H9 (cell line): ENCODE results near the gene THBS4. TPM values are rescaled to one million over a fixed set of nuclear protein-coding genes. Genes with fewer than 3 reads are reported as not detected.

Experiments
- DNase-seq: peaks from one replicate; pipeline ENCODE4 v3.0.0-alpha.2; 2017
- H2AFZ ChIP-seq: one replicate; pipeline ENCODE4 v1.6.1; 2013; ENCODE audit warnings: mild to moderate bottlenecking, low read length, control low read depth, moderate library complexity
- H2AK5ac ChIP-seq: 2 replicates; pipeline ENCODE4 v1.6.1; 2013; ENCODE audit warnings: low read length, control low read depth, mixed read lengths; ENCODE audit not compliant: insufficient read length
- H2BK120ac ChIP-seq: one replicate; pipeline ENCODE4 v1.6.1; 2013; ENCODE audit warnings: low read depth, mild to moderate bottlenecking, low read length, control low read depth, inconsistent platforms; ENCODE audit not compliant: poor library complexity, severe bottlenecking
- H2BK12ac ChIP-seq: 2 replicates; pipeline ENCODE4 v1.6.1; 2013; ENCODE audit warnings: low read length, control low read depth, mixed read lengths, low read depth; ENCODE audit not compliant: insufficient read length
- H2BK15ac ChIP-seq: 2 replicates; pipeline ENCODE4 v1.6.1; 2013; ENCODE audit warnings: low read depth, low read length, control low read depth
- H2BK20ac ChIP-seq: one replicate; pipeline ENCODE4 v1.6.1; 2013; ENCODE audit warnings: low read depth, mild to moderate bottlenecking, low read length, control low read depth, inconsistent platforms; ENCODE audit not compliant: poor library complexity, severe bottlenecking
- H2BK5ac ChIP-seq: 2 replicates; pipeline ENCODE4 v1.6.1; 2013; ENCODE audit warnings: low read length, control low read depth, mixed read lengths; ENCODE audit not compliant: insufficient read length
- H3K14ac ChIP-seq: 2 replicates; pipeline ENCODE4 v1.6.1; 2013; ENCODE audit warnings: low read length, control low read depth; ENCODE audit not compliant: insufficient read depth
- H3K18ac ChIP-seq: 2 replicates; pipeline ENCODE4 v1.6.1; 2013; ENCODE audit warnings: low read depth, mild to moderate bottlenecking, mixed read lengths, low read length, control low read depth; ENCODE audit not compliant: insufficient read length
- H3K23ac ChIP-seq: 2 replicates; pipeline ENCODE4 v1.6.1; 2013; ENCODE audit warnings: low read length, control low read depth, mixed read lengths, low read depth; ENCODE audit not compliant: insufficient read length
- H3K23me2 ChIP-seq: 2 replicates; pipeline ENCODE4 v1.6.1; 2013; ENCODE audit warnings: low read depth, mild to moderate bottlenecking, mixed read lengths, low read length, control low read depth; ENCODE audit not compliant: insufficient read length, poor library complexity, severe bottlenecking
- H3K27ac ChIP-seq: 2 replicates; pipeline ENCODE4 v1.5.1; 2013; ENCODE audit warnings: low read length, control low read depth, mixed read lengths, low read depth; ENCODE audit not compliant: insufficient read length
- H3K27me3 ChIP-seq: 2 replicates; pipeline ENCODE4 v1.6.1; 2013; ENCODE audit warnings: low read length, control low read depth, inconsistent platforms; ENCODE audit not compliant: insufficient read depth
- H3K4ac ChIP-seq: 2 replicates; pipeline ENCODE4 v1.6.1; 2013; ENCODE audit warnings: low read depth, mild to moderate bottlenecking, control low read depth, inconsistent platforms, low read length, moderate library complexity
- H3K4me1 ChIP-seq: 2 replicates; pipeline ENCODE4 v1.6.1; 2013; ENCODE audit warnings: low read length, control low read depth, inconsistent platforms; ENCODE audit not compliant: insufficient read depth
- H3K4me2 ChIP-seq: 2 replicates; pipeline ENCODE4 v1.6.1; 2013; ENCODE audit warnings: low read length, control low read depth, mixed read lengths; ENCODE audit not compliant: insufficient read length, insufficient read depth
- H3K56ac ChIP-seq: 2 replicates; pipeline ENCODE4 v1.6.1; 2013; ENCODE audit warnings: low read depth, mild to moderate bottlenecking, mixed read lengths, low read length, control low read depth; ENCODE audit not compliant: insufficient read length
- H3K79me1 ChIP-seq: 2 replicates; pipeline ENCODE4 v1.6.1; 2013; ENCODE audit warnings: low read depth, mild to moderate bottlenecking, moderate library complexity, low read length, control low read depth, inconsistent platforms; ENCODE audit not compliant: insufficient read depth, poor library complexity, severe bottlenecking
- H3K79me2 ChIP-seq: 2 replicates; pipeline ENCODE4 v1.6.1; 2013; ENCODE audit warnings: low read length, control low read depth, inconsistent platforms; ENCODE audit not compliant: insufficient read depth
- H3K9ac ChIP-seq: 2 replicates; pipeline ENCODE4 v1.6.1; 2013; ENCODE audit warnings: low read length, control low read depth, mixed read lengths; ENCODE audit not compliant: insufficient read length; ENCODE audit errors: extremely low read depth
- H3K9me3 ChIP-seq: one replicate; pipeline ENCODE4 v1.6.1; 2013; ENCODE audit warnings: low read depth, low read length, inconsistent platforms; ENCODE audit not compliant: control insufficient read depth
- H3T11ph ChIP-seq: one replicate; pipeline ENCODE4 v1.6.1; 2013; ENCODE audit warnings: mild to moderate bottlenecking, low read length, control low read depth, inconsistent platforms
- H4K20me1 ChIP-seq: one replicate; pipeline ENCODE4 v1.6.1; 2013; ENCODE audit not compliant: control insufficient read depth, insufficient read length, insufficient read depth
- H4K5ac ChIP-seq: 2 replicates; pipeline ENCODE4 v1.6.1; 2013; ENCODE audit warnings: low read depth, mild to moderate bottlenecking, mixed read lengths, low read length, control low read depth; ENCODE audit not compliant: insufficient read length
- H4K8ac ChIP-seq: replicated peaks from 2 replicates; pipeline ENCODE4 v1.6.1; 2013; ENCODE audit warnings: low read length, control low read depth, mixed read lengths, low read depth; ENCODE audit not compliant: insufficient read length
- H4K91ac ChIP-seq: 2 replicates; pipeline ENCODE4 v1.6.1; 2013; ENCODE audit warnings: low read depth, mild to moderate bottlenecking, moderate library complexity, mixed read lengths, low read length, control low read depth; ENCODE audit not compliant: insufficient read length
- H3K27ac Mint-ChIP-seq, 3 experiments: 2 replicates in 2 of 3; 3 replicates in 1 of 3; pipeline ENCODE4 v1.8.0; 2020 to 2021; ENCODE audit warnings: mixed read lengths in 3 of 3, mild to moderate bottlenecking in 1 of 3, moderate library complexity in 1 of 3
- H3K27me3 Mint-ChIP-seq: 2 replicates; pipeline ENCODE4 v1.8.0; 2021; ENCODE audit warnings: low read depth, mild to moderate bottlenecking, moderate library complexity, mixed read lengths
- H3K36me3 Mint-ChIP-seq, 3 experiments: 2 replicates in 2 of 3; 3 replicates in 1 of 3; pipeline ENCODE4 v1.8.0; 2020 to 2021; ENCODE audit warnings: low read depth in 3 of 3, mixed read lengths in 3 of 3; ENCODE audit not compliant: insufficient read depth in 1 of 3
- H3K4me1 Mint-ChIP-seq, 2 experiments: 2 replicates each; pipeline ENCODE4 v1.8.0; 2020; ENCODE audit warnings: mixed read lengths in 2 of 2
- H3K4me3 Mint-ChIP-seq, 2 experiments: 2 replicates in 1 of 2; 3 replicates in 1 of 2; pipeline ENCODE4 v1.8.0; 2020 to 2021; ENCODE audit warnings: mild to moderate bottlenecking in 2 of 2, mixed read lengths in 2 of 2, moderate library complexity in 1 of 2
- H3K9me3 Mint-ChIP-seq, 2 experiments: 2 replicates in 1 of 2; 3 replicates in 1 of 2; pipeline ENCODE4 v1.8.0; 2020; ENCODE audit warnings: mild to moderate bottlenecking in 2 of 2, mixed read lengths in 2 of 2, moderate library complexity in 1 of 2
- WGBS: extraction: QIAGEN DNeasy Blood & Tissue Kit; methylation state at CpG from one replicate; pipeline ENCODE4 v1.1.7; 2013; ENCODE audit warnings: missing lambda C conversion rate, low lambda C conversion rate, mixed read lengths; ENCODE audit not compliant: insufficient read length; ENCODE audit errors: extremely low coverage; 5-methylcytosine and 5-hydroxymethylcytosine counted together
- total RNA-seq: library from RNA; stranded (reverse); gene quantifications from 2 replicates; pipeline ENCODE4 v1.2.1, GENCODE V29; 2021
- TF ChIP-seq, protein P1 (sequence below): fragments of 200-600 bp; sonication (generic); conservative IDR thresholded peaks from 3 replicates; pipeline ENCODE4 v1.8.0; 2021; ENCODE audit warnings: antibody characterized with exemption, mild to moderate bottlenecking

Gene THBS4
- total RNA-seq, 1 experiment from 2014 or later: 19.0 TPM

DNA sequence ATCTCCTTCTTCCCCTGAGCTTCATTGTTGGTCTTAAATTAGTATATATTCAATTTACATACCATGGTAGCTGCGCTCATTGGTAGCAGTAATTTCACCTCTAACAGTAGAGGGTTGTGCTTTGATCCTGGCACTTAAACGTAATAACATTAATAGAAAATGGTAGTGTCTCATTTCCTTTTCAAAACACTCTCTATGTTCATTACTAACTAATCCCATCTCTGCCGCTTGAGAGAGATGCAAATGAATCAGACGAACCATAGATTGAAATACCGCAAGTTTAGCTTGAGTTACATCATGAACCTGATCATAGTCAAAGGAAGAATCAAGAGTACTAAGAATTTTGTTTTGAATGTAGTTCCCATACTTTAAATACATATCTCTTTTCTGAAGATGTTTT, 2.2 kb downstream of the THBS4 start:
- no peaks in the 10 kb centered on the region for H4K20me1 ChIP-seq
- Mint-ChIP-seq H3K4me3 (no peak overlapping the region), H3K27ac (no peak overlapping the region), H3K4me1 (peaks cover 14 to 19% of the 10 kb centered on the region in 2 experiments), H3K36me3 (no peaks in the 10 kb centered on the region), H3K9me3 (no peaks in the 10 kb centered on the region), H3K27me3 (peaks cover 47% of the 10 kb centered on the region)
- no peak overlapping the region for H2AK5ac ChIP-seq
- H2BK5ac ChIP-seq: no peak overlapping the region
- no CpG with 5 or more reads among the region's 5 CpGs for WGBS
- H3K4me1 ChIP-seq: peaks cover 5% of the 10 kb centered on the region; the same call in 1 of the 2 replicates
- H3K23me2 ChIP-seq: peaks cover 5% of the 10 kb centered on the region
- no peaks in the 10 kb centered on the region for H3K9me3 ChIP-seq
- H3K27me3 ChIP-seq: peaks cover 16% of the 10 kb centered on the region; the same call in 1 of the 2 replicates
- H3K14ac ChIP-seq: no peak overlapping the region
- H3K9ac ChIP-seq: no peak overlapping the region
- no peak overlapping the region for H3K18ac ChIP-seq
- no peak overlapping the region for H3K4ac ChIP-seq
- no peak overlapping the region for H2BK12ac ChIP-seq
- H3K27ac ChIP-seq: no peak overlapping the region
- no peak overlapping the region for H2BK20ac ChIP-seq
- no peak overlapping the region for H4K5ac ChIP-seq
- no peak for DNase-seq
- no peak overlapping the region for H4K8ac ChIP-seq
- no peaks in the 10 kb centered on the region for H3K79me1 ChIP-seq
- H3K4me2 ChIP-seq: no peak overlapping the region
- H2AFZ ChIP-seq: no peak overlapping the region
- H2BK120ac ChIP-seq: no peak overlapping the region
- no peak overlapping the region for H4K91ac ChIP-seq
- H2BK15ac ChIP-seq: no peak overlapping the region
- TF ChIP-seq, protein P1, sequence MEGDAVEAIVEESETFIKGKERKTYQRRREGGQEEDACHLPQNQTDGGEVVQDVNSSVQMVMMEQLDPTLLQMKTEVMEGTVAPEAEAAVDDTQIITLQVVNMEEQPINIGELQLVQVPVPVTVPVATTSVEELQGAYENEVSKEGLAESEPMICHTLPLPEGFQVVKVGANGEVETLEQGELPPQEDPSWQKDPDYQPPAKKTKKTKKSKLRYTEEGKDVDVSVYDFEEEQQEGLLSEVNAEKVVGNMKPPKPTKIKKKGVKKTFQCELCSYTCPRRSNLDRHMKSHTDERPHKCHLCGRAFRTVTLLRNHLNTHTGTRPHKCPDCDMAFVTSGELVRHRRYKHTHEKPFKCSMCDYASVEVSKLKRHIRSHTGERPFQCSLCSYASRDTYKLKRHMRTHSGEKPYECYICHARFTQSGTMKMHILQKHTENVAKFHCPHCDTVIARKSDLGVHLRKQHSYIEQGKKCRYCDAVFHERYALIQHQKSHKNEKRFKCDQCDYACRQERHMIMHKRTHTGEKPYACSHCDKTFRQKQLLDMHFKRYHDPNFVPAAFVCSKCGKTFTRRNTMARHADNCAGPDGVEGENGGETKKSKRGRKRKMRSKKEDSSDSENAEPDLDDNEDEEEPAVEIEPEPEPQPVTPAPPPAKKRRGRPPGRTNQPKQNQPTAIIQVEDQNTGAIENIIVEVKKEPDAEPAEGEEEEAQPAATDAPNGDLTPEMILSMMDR: no peak
- no peak overlapping the region for H3K23ac ChIP-seq
- no peaks in the 10 kb centered on the region for H3K79me2 ChIP-seq
- no peak overlapping the region for H3T11ph ChIP-seq
- H3K56ac ChIP-seq: no peak overlapping the region
